Measurements from ENCODE around the gene PLK5.

Gene PLK5

GRCh38 chr19:1579222-1579621 lies 55.3 kb downstream of the PLK5 start:
- TF ChIP-seq CTCF (IDR thresholded peaks at IDR 0.05; ENCODE audit: insufficient read depth, missing control alignments) = no peak
- no peak for DNase-seq (ENCODE audit: insufficient read length, low spot score)
- no peak for FAIRE-seq

- no peak for TF ChIP-seq CTCF (IDR thresholded peaks at IDR 0.05; ENCODE audit: insufficient read depth, missing control alignments)
- no peak for DNase-seq (ENCODE audit: insufficient read length, low spot score)
- no peak for FAIRE-seq
Observed at GRCh38 chr19:1580382-1580781, 56.5 kb downstream of the PLK5 start.

GRCh38 chr19:1580957-1581356 lies 57.1 kb downstream of the PLK5 start:
- DNase-seq (ENCODE audit: insufficient read length, low spot score) (no peak), FAIRE-seq (no peak)
- TF ChIP-seq CTCF (IDR thresholded peaks at IDR 0.05; ENCODE audit: insufficient read depth, missing control alignments) = no peak

- FAIRE-seq (no peak), DNase-seq (ENCODE audit: insufficient read length, low spot score) (no peak)
- TF ChIP-seq CTCF (IDR thresholded peaks at IDR 0.05; ENCODE audit: insufficient read depth, missing control alignments) = no peak
Observed at GRCh38 chr19:1582201-1582600, 58.3 kb downstream of the PLK5 start.

- FAIRE-seq (no peak), DNase-seq (ENCODE audit: insufficient read length, low spot score) (no peak)
- TF ChIP-seq CTCF (IDR thresholded peaks at IDR 0.05; ENCODE audit: insufficient read depth, missing control alignments) = no peak
Observed at GRCh38 chr19:1584500-1585242, 60.8 kb downstream of the PLK5 start.

GRCh38 chr19:1585243-1585580 lies 61.3 kb downstream of the PLK5 start:
- FAIRE-seq (no peak), DNase-seq (ENCODE audit: insufficient read length, low spot score) (no peak)
- TF ChIP-seq CTCF (IDR thresholded peaks at IDR 0.05; ENCODE audit: insufficient read depth, missing control alignments) = no peak

All from D721Med (cell line).